Activated naive CD4-positive, alpha-beta T cell treated with anti-CD3 and anti-CD28 coated beads, Interleukin-2, amount 50 U/mL, for 16 hours (primary cell): ENCODE results near the gene EBPL.
"Not testable (repeated sequence)": the region's sequence is repeated elsewhere in the genome, so short reads cannot be mapped to it uniquely, and the experiment has no call there.

ENCODE experiments used
- DNase-seq: peaks from one replicate; pipeline ENCODE4 v3.0.0-alpha.2; 2020

The EBPL gene

DNA sequence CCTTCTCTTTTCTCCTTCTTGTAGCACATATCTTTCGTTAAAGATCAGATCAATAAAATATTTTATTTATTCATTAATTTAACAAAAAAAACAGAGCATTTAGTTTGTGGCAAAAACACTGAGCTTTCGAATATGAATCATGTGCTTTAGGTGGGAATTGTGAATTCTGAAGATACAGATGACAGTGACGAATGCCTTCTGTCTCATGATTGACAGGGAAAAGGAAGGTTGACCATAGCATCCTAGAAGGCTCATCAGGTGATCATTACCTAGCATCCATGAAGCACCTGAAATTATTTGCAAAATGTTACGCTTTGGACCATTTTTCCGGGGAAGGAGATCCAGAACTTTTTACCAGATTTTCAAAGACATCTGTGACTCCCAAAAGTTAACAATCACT, 59.1 kb downstream of the EBPL start:
- no peak for DNase-seq

- DNase-seq, result no peak
Observed at GRCh38 chr13:49630580-49630979, 60.7 kb downstream of the EBPL start.

DNA sequence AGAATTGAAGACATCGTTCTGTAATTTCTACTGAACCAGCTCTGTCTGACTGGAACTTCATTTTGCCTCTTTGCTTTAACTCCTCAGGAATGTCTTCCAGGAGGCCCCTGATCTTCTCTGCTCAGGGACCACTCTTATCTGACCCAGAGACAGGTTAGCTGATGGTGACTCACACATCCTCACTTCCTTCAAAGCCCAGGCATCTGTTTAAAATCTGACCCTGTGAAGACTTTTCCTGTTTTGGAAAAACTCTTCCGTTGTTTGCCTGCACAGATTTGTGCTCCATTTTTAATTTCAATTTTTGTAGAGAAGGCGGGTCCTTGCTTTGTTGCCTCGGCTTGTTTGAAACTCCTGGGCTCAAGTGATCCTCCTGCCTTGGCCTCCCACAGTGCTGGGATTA, 61.3 kb downstream of the EBPL start:
- no peak for DNase-seq

DNA sequence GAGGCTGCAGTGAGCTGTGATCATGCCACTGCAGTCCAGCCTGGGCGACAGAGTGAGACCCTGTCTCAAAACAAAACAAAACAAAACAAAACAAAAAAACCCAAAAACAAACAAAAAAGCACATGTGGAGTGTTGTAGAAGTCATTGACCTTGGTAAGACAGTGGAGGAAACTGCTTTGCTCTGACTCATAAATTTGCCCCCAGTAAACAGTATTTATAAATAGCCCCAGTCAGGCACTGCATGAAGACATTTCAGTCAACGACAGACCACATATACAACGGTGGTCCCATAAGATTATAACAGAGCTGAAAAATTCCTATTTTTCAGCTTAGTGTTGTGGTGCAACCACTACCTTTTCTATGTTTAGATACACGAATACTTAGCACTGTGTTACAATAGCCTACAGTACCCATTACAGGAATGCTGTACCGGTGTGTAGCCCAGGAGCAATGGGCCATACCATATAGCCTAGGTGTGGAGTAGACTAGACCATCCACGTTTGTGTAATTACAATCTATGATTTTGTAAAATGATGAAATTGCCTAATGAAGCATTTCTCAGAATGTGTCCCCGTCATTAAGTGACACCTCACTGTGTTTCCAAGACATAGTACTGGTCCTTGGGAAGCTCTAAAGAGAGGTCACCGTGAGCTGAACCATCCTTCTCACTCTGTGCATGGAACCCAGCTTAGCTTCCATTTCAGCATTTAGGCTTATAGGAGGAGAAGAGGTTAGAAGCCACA, 61.9 kb downstream of the EBPL start:
- DNase-seq, result no peak

DNA sequence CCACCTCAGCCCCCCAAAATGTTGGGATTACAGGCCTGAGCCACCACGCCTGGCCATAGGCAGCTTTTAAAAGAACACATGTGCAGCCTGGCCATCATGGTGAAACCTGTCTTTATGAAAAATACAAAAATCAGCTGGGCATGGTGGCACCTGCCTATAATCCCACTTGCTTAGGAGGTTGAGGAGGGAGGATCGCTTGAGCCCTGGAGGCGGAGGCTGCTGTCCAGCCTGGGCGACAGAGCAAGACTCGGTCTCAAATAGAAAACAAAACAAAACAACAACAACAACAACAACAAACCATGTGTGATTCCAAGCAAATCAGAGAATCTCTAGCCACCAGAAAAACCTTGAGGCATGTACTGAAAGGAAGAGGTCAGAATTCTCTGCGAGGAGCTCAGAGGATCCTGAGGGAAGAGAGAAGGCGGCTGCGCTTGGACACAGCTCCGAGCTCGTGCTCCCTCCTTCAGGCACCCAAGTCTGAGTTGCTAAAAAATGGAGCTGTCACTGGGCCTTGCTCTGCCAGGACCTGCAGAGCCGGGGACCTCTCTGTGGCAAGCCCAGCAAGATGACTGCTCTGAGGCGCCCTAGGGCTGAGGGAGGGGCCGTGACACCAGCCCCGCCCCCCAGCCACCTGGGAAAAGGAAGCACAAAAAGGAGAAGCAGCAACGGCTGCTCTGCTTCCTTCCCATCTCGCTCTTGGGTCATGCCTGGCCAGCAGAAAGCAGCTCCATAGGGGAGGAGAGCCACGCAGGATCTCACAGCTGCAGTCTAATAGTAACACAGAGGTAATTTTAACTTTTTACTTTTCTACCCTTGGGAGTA, 63.2 kb downstream of the EBPL start, which contains the start of gene ARL11:
ARL11 (plus strand) TSS at position 677 of the 822 bp plus-strand sequence. CDS start 1,941 bp downstream, outside the sequence.
- peak; percentile 63 for DNase-seq

DNA sequence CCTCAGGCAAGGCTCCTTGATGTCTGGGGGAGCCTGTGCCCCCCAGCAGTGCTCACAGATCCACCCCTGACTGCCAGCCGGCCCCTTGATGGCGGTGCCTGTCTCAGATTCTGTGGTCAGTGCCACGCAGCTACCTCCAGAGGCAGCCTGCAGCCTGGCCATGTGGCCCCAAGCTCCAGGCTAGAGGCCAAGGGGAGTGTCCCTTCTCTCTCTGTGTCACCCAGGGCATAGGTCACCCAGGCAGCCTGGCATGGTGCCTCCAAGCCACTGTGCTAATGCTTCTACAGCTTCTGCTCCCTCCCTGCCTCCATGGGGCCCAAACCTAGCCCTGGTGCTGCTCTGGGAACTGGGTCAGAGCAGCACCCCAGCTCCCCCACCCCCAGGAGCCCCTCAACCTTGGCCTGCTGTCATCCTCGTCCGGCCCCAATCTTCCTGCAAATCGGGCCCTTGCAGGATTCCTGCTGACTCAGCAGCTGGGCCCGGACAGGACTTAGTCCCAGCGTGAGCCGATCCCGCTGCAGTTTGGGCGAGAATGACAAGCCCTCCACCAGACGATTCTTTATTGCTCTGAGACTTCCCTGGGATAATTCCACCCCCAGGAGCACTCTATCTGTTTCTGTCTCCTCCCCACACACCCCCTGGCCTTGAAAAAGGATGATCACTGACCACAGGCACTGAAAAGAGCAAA, 65.8 kb downstream of the EBPL start:
- DNase-seq, result no peak

DNA sequence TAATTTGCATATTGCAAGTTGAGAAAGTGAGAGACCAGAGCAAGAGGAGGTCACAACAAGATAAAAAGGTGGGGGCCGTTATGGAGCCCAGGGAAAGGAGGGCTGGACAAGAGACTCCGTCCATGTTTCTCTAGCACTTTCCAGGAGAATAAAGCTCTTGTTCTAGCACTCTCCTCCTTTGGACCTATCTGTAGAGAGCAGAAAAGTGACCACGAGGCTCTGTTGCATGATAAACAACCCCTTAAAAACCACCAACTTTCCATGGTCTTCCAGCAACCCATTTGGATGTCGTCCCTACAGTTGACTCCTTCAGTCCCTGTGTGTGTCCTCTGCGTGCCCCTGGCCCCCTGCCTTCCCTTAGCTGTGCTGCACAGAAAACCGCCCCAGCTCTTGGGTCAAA, 67.1 kb downstream of the EBPL start:
- no peak for DNase-seq

DNA sequence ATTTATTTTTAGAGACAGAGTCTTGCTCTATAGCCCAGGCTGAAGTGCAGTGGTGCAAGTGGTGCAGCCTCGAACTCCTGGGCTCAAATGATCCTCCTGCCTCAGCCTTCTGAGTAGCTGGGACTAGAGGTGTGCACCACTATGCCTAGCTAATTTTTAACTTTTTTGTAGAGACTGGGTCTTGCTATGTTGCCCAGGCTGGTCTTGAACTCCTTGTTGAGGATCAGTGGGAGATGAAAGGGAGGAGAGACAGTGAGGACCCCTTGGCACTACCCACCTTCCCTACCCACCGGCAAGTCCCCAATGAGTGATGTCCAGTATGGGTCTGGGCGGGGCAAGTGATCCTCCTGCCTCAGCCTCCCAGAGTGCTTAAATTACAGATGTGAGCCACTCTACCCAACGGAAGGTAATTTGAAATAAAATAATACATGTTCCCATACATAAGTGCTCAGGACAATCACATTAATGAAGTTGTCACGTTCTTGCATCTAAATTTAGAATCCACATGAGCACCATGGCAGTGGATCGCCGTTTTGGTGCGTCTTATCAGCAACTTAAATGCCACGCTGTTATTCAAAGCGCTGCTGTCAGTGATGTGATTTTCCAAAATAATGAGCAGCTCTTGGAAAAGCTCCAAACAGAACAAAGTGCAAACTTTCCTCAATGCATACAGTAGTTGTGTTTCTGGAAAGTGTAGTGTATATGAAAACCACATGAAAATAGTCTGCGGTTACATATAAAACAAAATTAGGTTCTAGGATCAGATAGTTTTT, 68.9 kb downstream of the EBPL start:
- DNase-seq, result no peak

- DNase-seq, result peak; percentile 21
Observed at GRCh38 chr13:49620170-49620621, 71.1 kb downstream of the EBPL start.

- DNase-seq, result no peak
Observed at GRCh38 chr13:49616676-49617065, 74.6 kb downstream of the EBPL start.

- no peak for DNase-seq
Observed at GRCh38 chr13:49615836-49616675, 75.2 kb downstream of the EBPL start.

- DNase-seq, result not testable (repeated sequence)
Observed at GRCh38 chr13:49612042-49612441, 79.2 kb downstream of the EBPL start.
